GM21447 (cell line): ENCODE data around the gene CTNNBIP1.
"Not testable (repeated sequence)": the region's sequence is repeated elsewhere in the genome, so short reads cannot be mapped to it uniquely, and the experiment has no call there.

Experiments
- ATAC-seq: cut with Tn5 transposase; IDR thresholded peaks from one replicate; pipeline ENCODE4 v1.9.1; 2021; ENCODE audit not compliant: unreplicated experiment

CTNNBIP1 gene, protein sequence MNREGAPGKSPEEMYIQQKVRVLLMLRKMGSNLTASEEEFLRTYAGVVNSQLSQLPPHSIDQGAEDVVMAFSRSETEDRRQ

DNA sequence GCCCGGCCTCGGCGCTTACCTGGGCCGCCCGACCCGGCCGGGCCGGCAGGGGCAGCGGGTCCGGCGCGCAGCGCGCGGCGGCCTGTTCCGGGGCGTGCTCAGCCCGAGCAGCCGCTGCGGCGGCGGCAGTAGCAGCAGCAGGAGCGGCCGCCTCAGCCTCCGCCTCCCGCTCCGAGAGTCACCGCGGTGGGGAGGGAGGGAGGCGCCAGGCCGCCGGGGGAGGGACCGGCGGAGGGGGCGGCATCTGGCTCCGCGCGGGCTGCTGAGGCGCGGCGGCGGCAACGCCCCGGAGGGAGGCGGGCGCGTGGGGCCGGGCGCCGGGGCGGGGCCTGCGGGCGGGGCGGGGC, at the start of gene CTNNBIP1:
CTNNBIP1 (minus strand) TSS at position 194 of the 347 bp plus-strand sequence. CDS start 38,205 bp downstream, outside the sequence.
- peak; percentile 67 for ATAC-seq

DNA sequence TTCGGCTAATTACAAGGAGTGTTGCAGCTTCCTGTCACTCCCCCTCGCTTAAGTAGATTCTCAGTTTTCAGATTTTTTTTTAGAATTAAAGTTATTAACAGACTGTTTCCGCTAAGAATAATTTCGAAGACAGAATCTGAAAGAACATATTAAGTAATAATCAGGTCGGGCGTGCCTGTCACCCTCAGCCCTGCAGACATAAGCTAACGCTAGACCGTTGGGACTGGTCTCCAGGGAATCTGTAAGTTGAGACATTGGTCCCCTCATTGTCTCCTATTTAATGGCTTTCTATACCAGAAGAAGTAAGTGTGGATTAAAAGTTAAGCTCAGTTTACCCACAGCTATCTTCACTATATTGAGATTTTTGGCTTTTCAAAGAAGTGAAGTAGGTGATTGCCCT, 47.7 kb upstream of the CTNNBIP1 start:
- no peak for ATAC-seq

DNA sequence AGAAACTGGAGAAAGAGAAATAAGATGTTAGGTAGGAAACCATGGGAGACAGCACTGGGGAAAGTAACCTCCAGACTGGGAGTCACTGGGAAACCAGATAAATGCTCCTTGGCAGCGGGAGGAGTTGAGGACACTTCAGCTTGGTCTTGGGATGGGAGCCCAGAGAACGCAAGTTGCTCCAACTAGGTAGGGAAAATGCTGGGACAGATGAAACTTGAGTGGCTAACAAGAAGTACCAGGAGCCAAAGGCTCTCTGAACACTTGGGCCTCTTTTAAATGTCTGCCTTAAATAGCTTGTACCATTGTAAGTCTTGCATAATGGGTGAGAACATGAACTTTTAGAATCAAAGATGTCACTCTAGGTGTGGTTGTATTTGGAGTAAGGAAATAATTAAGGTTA, 36.2 kb upstream of the CTNNBIP1 start:
- no peak for ATAC-seq

DNA sequence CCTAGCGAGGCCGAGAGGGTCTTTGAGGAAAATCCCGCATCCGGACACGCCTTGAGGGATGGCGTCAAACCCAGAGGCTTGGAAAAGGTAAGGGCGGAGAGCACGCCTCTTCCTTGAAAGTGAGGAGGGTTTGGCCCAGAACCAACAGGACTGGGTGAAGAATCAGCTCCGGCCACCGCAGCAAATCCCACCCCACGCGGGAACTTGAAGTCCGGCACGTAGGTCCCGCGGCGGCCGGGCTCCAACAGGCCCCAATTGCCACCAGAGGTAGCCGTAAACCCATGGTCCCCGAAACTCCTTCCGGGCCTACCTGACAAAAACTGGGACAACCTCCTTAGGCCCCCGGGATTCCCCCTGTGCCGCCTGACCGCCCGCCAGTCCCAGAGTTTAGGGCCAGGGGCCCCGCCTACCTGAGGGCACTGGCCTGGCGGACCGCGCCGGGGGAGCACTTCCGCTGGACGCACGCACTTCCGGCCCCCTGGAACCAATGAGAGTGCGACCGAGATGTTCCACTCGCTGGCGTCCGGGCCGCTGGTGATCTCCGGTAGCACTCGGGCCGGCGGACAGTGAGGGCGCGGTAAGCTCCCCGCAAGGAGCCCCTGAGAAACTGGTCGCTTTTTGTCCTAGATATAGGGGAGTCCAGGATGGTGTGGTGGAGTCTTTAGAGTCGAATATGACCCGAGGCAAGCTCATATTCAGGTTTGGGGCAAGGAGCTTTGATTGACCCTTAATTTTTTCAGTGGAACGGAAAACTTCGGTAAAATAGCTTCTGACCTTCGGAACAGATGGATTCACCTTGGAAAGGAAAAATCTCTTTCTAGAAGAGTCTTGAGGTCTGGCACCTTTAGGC, 33.1 kb upstream of the CTNNBIP1 start, which contains the start of the genes LZIC and NMNAT1:
LZIC (minus strand) TSS at position 453 of the 850 bp plus-strand sequence. CDS start 6,772 bp downstream, outside the sequence.
NMNAT1 (plus strand) TSS at position 537 of the 850 bp plus-strand sequence. CDS start 28,599 bp downstream, outside the sequence.
- ATAC-seq, result peak; percentile 88

GRCh38 chr1:9942399-9942938, 32.4 kb upstream of the CTNNBIP1 start:
- peak; percentile 37 for ATAC-seq

DNA sequence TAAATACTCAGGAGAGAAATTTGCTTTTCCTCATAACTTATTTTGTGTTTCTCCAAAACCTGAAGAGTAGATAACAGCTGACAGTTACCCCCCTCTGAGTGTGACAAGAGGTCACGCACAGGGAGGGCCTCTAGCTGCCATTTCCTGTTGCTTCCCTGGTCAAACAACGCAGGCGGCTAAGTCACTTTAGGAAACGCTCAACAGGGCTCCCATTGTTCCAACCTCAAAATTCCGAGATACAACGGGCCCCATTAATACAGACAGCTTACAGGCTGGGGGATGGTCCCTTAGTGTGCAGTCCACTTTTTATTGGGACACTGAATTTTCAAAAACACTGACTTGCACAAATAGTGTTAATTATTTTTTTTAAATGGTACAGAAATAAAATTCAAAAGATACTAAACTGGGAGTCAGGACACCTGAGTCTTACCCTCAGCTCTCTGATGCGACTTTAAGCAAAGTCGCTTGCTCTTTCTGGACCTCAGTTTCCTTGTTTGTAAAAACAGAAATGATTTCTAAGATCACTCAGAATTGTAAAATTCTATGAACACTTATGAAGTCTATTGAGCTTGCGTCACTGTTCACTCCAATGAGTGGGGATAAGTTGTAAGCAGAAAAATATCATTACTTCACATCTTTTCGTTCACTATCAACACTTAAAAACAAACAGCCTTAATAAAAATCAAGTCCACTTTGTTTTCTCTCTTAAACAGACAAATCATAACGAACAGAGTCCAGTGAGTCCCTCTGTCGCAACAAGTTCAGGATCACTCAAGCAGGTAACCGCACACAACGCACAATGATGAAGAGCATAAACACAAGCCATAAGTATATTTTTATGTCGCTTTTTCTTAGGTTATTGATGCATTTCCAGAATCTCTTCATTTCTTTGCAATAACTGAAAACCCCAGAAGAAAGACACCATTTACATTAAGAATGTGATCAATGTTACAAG, 19.6 kb upstream of the CTNNBIP1 start:
- no peak for ATAC-seq

GRCh38 chr1:9927259-9927658, 17.2 kb upstream of the CTNNBIP1 start:
- no peak for ATAC-seq

DNA sequence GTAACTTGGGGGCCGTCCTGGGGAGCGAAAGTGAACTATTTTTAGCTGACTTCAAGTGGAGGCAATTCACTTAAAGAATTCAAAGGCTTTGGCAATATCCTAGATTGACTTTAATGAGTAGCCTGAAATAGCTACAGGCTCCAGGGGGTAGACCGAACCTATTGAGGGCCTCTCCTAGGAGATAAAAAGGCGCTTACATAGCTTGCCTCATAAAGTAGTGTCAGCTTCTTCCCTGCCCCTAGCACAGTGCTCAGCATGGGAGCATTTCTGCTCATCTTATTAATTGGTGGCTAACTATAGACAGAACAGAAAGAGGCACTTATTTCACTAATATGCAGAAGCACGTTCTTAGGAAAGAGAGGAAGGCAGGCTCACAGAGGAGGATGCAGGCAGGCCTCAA, 12.3 kb upstream of the CTNNBIP1 start:
- no peak for ATAC-seq

DNA sequence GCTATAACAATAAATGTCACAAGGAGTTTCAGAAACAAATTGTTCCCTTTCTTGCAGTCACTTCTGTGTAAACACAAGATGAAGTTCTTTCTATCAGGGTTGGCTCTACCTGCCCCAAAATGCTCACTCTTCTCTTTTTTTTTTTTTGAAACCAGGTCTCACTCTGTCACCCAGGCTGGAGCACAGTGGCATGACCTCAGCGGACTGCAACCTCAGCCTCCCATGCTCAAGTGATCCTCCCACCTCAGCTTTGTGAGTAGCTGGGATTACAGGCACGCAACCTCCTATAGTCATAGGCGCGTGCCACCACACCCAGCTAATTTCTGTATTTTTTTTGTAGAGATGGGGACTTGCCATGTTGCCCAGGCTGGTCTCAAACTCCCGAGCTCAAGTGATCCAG, 10.5 kb upstream of the CTNNBIP1 start:
- ATAC-seq, result no peak

DNA sequence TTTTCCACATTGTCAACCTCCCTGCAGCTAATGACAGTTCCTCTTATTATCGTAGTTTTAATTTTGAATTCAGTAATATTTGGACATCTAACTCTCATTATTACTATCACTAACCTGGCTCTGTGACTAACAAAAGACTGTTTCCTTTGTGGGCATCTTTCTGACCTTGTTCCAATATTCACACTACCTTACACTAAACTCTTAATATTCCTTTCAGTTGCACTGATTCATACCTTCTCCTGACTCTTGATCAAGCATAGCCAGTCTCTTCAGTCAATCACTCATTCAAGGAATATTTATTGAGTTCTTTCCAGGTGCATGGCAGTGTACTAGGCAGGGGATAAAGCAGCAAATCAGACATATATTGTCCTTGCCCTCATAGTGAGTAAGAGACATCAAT, 7.8 kb upstream of the CTNNBIP1 start:
- ATAC-seq, result no peak

GRCh38 chr1:9917495-9917894, 7.4 kb upstream of the CTNNBIP1 start:
- not testable (repeated sequence) for ATAC-seq

DNA sequence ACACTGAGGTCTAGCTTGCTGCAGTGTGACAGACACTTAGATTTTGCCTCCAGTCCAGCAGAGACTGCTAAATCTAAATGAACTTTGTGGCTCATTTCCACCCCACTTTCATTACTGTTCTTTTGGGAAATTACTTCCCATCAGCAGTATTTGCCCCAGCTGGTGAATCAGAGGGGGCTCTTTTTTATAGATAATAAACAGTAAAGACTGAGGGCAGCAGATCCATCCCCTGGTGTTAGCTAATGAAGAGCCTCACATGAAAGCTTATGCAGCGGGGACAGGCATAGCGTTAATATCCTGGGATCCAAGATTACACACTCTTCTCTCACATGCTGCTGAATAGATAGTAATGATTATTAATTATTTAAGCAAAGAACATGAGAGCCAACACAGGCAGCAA, 6.4 kb upstream of the CTNNBIP1 start:
- no peak for ATAC-seq

DNA sequence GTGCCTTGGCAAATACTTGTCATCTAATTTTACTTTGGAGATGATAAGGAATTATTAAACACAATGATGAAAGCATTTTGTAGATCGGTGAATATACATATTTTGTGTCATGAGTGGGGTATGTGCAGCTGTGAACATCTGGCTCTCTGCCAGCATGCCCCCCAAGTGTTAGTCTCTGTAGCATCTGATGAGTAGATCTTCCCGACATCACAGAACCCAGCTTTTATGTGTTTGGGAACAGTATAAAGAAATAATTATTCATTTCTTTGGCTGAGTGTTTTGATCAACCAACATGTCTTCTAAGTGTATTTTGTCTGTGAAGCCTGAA, 4.5 kb upstream of the CTNNBIP1 start:
- ATAC-seq, result no peak

DNA sequence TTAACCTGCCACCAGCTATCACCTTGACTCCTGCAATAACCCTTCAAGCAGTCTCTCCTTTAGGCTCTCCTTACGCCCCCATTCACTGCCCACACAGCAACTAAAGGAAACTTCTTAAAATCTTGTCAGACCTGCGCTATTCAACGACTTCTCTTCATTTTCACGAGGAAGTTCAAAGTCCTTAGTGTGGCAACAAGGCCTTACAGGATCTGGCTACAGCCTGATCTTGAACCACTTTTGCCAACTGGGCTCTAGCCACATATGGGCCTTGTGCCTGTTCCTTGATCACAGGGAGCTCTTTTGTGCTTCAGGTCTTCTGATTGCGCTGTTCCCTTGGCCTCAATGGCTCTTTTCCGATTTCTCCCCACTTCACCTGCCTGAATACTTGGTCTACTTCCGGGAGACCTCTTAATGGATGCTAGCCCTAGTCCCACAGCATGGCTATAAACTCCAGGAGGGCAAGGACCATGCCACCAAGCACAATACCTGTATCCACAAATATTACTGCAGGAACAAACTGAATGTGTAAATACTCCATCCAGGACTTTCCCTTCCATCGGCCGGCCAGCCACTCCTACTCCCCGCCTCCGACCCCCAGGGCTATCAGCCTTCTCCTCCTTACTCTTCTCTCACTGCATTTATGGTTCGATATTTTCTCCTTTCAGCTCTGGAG, 2.3 kb upstream of the CTNNBIP1 start:
- ATAC-seq, result no peak

DNA sequence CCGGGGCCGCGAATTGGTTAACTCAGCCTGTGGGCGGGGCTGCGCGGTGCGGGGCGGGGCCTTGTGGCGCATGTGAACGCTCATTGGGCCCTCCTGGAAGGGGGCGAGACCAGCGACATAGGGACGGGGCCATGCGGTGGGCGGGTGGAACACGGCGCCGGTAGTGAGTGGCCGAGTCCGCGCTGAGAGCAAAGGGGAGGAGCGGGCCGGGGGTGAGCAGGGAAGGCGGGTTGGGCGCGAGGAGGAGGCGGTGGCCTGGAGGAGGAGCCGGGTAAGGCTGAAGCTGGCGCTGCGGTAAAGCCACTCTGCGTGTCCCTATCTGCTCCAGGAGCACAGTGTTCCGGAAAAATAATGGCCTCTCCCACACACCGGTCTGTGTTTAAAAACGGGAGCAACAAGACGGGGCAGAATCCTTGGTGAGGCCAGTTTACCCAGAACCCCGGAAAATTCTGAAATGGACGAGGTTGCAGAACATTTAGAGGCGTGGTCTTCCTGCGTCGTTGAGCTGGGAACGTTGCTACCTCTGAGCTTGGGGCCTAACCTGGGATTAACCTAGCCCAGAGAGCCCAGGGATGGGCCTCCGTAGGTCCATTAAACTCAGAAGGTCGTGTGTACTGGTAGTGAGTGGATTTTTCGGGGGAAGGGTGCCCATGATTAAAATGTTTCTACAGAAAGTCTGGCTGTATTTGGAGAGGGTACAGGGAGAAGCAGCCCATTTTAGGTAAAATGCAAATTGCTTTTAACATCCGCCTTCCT, 532 bp upstream of the CTNNBIP1 start:
- peak; percentile 92 for ATAC-seq

DNA sequence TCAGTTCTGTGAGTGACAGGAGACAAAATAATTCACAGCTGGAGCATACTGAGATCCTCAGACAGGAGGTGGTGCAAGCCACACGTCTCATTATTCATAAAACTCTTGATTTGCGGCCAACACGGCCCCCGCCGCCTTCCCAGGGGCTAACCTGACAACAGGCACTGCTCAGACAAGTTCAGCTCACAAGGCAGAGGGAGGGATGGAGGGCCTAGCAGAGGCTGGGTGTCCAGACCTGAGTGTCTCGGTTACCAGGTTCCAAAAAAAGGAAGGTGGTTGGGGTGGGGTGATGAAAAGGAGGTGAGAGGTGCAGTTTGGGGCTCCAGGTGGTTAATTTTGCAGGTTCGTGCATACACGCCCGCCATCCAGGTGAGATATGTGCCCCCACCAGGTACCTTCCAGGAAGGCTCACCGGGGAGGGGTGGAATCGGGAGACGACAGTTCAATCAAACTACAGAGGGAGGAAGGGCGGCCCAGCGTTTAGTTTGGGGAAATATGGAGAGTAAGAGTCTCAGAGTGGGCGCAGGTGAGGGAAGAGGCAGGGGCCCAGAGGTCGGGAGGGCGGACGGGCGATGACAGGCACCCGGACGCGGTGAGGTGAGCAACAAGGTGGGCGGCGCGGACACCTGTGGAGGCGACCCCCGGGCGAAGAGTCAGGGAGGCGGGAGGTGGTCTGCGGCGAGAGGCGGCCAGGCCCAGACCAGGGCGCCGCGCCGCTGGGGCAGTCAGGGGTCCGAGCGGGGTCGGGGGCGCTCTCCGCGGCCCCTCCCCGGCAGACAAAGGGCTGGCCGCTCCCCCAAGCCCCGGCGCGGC, 629 bp downstream of the CTNNBIP1 start:
- ATAC-seq, result no peak

GRCh38 chr1:9908871-9909233, 1.2 kb downstream of the CTNNBIP1 start:
- ATAC-seq, result no peak

- ATAC-seq, result no peak
These were observed 2.6 kb downstream of the CTNNBIP1 start for GRCh38 chr1:9907441-9907840.

DNA sequence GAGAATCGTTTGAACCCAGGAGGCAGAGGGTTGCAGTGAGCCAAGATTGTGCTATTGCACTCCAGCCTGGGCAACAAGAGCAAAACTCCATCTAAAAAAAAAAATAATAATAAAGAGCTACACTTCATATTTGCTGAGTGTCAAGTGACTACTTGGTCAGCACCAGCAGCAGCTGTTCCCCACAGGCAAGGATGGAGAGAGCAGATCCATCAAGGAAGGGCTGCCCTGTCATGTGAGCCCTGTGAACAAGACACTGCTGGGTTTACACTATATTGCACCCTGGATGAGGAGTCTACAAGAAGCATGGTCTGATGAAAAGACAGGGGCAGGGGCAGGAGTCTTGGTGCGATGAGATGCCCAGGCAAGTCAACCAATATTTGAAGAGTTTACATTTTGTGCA, 3.6 kb downstream of the CTNNBIP1 start:
- ATAC-seq, result no peak
